ENCODE measurements around the gene HDAC7.
A peak's percentile ranks its signal among the peaks of the same experiment; 100 is the strongest.

The HDAC7 gene

DNA sequence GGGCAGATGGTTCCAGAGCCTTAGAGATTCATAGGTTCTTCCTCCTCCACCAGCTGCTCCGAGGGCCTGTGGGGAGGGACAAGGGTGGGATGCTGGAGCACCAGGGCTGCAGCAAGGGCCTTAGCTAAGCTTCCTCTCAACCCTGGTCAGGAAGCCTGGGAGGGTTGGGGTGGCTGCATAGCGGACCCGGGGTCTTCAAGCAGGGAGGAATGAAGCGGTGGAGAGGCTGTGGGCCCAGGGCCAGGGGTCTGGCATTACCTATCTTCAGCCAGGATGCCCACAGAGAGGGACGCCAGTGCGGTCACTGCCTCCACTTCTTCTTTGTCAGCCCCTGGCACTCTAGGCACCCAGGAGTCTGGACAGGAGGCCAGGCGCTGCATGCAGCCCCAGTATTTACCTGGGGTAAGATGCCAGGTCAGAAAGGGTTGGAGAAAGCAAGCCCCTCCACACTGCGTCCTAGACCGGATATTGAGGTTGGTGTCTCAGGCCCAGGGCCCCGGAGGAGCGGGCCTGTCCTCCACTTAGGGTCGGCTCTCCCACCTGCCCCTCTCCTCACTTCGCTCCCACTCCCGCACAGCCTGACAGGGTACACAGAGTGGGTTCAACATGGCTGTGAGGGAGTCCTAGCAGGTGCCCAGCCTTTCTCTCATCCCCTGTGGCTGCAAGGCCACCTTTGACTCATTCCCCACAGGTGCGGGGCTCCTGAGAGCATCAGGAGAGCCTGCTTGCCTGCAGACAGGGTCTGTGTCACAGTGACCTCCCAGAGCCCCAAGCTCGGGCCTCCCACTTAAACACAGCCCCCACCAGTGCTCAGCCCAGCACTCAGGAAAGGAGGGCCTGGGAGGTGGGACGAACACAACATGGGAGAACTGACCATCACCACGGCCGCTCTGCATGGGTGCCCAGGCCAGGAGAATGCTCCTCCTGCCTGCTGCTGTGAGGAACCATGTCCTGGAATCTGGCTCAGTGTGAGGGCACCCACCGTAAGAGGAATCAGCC, 35.6 kb downstream of the HDAC7 start:
- H3K9me3 Mint-ChIP-seq = no peaks in the 10 kb centered on the region
- peaks cover 0 to 26% of the 10 kb centered on the region in 2 donors for H3K4me1 Mint-ChIP-seq
- H3K36me3 Mint-ChIP-seq = peaks cover 43 to 61% of the 10 kb centered on the region in 2 donors
- ATAC-seq (replicated peaks) (no peak), DNase-seq (no peak)
- H3K27me3 Mint-ChIP-seq = no peaks in the 10 kb centered on the region
- H3K4me3 Mint-ChIP-seq = no peak overlapping the region
- peak overlapping the region; percentile 76 for H3K27ac Mint-ChIP-seq

- Mint-ChIP-seq H3K9me3 (no peaks in the 10 kb centered on the region), H3K27me3 (no peaks in the 10 kb centered on the region), H3K27ac (no peak overlapping the region), H3K4me3 (no peak overlapping the region), H3K36me3 (peaks cover 39 to 54% of the 10 kb centered on the region in 2 donors), H3K4me1 (peaks cover 0 to 31% of the 10 kb centered on the region in 2 donors)
- ATAC-seq (replicated peaks) (no peak), DNase-seq (no peak)
Measured at GRCh38 chr12:47783024-47783755, 36.5 kb downstream of the HDAC7 start.

DNA sequence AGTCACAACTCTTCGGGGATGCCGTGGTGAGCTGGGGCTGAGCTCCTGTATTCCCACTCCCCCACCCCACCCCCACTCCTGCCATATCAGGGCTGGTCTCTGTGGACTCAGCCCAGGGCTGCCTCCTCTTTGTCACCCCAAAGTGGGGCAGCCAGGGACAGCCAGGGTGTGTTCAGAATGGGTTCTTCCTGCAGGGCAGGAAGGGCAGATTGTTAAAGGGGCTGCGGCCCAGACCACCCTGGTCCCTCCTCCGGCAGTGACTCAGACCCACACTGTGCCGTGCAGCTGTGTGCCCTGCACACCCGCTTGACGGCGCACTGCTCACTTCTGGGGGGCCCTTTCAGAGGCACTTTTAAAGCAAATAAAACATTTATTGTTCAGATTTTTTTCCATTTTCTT, 37.3 kb downstream of the HDAC7 start:
- no peak for ATAC-seq (replicated peaks)
- H3K27ac Mint-ChIP-seq = peak overlapping the region; percentile 1
- no peak overlapping the region for H3K4me3 Mint-ChIP-seq
- H3K27me3 Mint-ChIP-seq = no peaks in the 10 kb centered on the region
- DNase-seq = no peak
- peaks cover 3 to 38% of the 10 kb centered on the region in 2 donors for H3K4me1 Mint-ChIP-seq
- no peaks in the 10 kb centered on the region for H3K9me3 Mint-ChIP-seq
- peaks cover 31 to 46% of the 10 kb centered on the region in 2 donors for H3K36me3 Mint-ChIP-seq

DNA sequence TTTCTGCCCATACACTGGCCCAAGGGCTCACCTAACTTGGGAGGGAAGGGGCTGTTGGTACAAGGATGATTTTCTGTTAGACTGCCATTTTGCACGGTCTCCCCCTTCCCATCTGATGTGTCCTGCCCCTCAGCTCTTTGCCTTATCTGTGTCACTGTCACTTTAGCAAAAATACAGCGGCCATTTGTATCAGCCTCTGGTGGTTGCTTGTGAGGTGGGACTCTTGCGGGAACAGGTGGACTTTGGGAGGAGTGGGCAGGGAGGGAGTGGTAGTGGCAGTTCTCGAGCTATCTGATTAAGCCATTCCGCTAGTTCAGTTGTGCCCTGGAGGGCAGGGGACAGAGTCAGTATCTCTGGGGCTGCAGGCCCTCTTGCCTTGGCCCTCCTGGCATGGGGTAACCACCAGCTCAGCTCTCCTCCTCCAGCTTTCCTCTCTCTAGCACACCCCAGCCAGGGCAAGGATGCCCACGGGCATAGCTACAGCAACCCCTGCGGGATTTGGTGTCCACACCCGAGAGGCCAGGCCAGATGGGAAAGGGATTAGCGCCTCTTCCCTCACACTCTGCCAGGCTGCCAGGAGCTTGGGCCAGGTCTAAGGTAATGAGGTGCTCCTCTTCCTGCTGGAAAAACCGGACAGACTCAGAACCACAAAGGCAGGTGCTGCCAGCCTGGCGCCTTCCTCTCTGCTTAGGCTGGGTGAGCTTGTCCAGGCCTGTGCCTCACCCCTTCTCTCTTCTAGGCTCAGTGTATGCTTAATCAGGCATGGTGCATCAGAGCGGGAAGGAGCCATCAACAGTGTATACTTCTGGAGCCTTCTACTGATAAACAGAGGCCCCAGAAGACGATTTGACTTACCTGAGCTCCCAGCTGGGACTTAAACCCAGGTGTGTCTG, 38.0 kb downstream of the HDAC7 start:
- H3K4me3 Mint-ChIP-seq = no peak overlapping the region
- peaks cover 8 to 45% of the 10 kb centered on the region in 2 donors for H3K4me1 Mint-ChIP-seq
- no peaks in the 10 kb centered on the region for H3K27me3 Mint-ChIP-seq
- ATAC-seq (replicated peaks) = no peak
- H3K9me3 Mint-ChIP-seq = no peaks in the 10 kb centered on the region
- DNase-seq = no peak
- peaks cover 24 to 44% of the 10 kb centered on the region in 2 donors for H3K36me3 Mint-ChIP-seq
- H3K27ac Mint-ChIP-seq = peak overlapping the region; percentile 20

GRCh38 chr12:47779943-47780504, 39.7 kb downstream of the HDAC7 start:
- Mint-ChIP-seq H3K4me1 (peaks cover 23 to 56% of the 10 kb centered on the region in 2 donors), H3K9me3 (no peaks in the 10 kb centered on the region), H3K27ac (no peak overlapping the region), H3K27me3 (no peaks in the 10 kb centered on the region), H3K36me3 (peaks cover 14 to 30% of the 10 kb centered on the region in 2 donors), H3K4me3 (no peak overlapping the region)
- no peak for ATAC-seq (replicated peaks)
- DNase-seq = no peak

- ATAC-seq (replicated peaks) (peak; percentile 88 to 91), DNase-seq (peak; percentile 83)
- Mint-ChIP-seq H3K27ac (peak overlapping the region; percentile 68), H3K4me3 (peak overlapping the region in 1 of 2 donors; percentile 54), H3K27me3 (no peaks in the 10 kb centered on the region), H3K4me1 (peaks cover 29 to 62% of the 10 kb centered on the region in 2 donors), H3K9me3 (no peaks in the 10 kb centered on the region), H3K36me3 (peaks cover 9 to 24% of the 10 kb centered on the region in 2 donors)
Measured at GRCh38 chr12:47779301-47779942, 40.3 kb downstream of the HDAC7 start.

- no peaks in the 10 kb centered on the region for H3K9me3 Mint-ChIP-seq
Measured at GRCh38 chr12:47778881-47779280, 40.8 kb downstream of the HDAC7 start.

DNA sequence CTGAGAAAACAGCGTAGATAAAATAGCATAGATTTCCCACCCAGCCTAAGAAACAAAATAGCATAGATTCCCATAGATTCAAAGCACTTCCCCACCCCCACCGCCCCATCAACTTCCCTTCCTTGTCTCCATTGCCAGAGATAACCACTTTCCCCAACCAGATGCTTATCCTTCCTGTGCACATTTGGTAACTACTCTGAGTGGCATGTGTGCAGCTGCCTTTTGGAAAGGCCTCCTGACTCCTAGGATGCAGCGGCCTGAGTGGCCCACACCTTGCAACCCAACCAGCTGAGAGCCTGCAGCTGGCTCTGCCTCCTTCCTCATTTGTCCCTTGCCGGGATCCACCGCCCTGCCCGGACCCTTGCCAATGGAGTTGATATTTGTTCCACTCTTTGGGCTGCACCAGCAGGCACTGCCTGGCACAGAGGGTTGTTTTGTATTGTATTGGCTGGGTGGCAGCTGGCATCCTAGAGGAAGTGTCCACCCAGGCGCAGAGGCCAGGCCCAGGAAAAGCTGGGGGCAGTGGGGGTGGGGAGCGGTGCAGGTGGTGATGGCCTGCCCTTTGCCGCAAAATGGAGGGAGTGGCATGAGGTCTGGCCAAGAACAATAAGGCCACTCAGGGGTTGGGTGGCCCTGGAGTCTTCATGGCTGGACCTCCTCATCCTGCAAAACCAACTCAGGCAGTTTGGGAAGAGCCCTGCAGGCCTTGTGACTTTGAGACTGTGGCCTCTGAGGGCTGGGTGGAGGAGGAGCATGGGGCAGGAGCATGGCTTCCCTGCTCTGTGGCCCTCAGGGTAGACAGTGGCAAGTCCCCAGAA, 41.8 kb downstream of the HDAC7 start:
- peak overlapping the region in 1 of 2 donors; percentile 11 for H3K4me3 Mint-ChIP-seq
- H3K27me3 Mint-ChIP-seq = no peaks in the 10 kb centered on the region
- H3K9me3 Mint-ChIP-seq = no peaks in the 10 kb centered on the region
- DNase-seq (no peak), ATAC-seq (replicated peaks) (no peak)
- H3K4me1 Mint-ChIP-seq = peaks cover 34 to 71% of the 10 kb centered on the region in 2 donors
- H3K27ac Mint-ChIP-seq = no peak overlapping the region
- peaks cover 8 to 17% of the 10 kb centered on the region in 2 donors for H3K36me3 Mint-ChIP-seq

More at GRCh38 chr12:47778881-47779280, 40.8 kb downstream of the HDAC7 start:
- ATAC-seq (replicated peaks) = no peak
- H3K36me3 Mint-ChIP-seq = peaks cover 7 to 19% of the 10 kb centered on the region in 2 donors
- no peak overlapping the region for H3K27ac Mint-ChIP-seq
- peaks cover 30 to 67% of the 10 kb centered on the region in 2 donors for H3K4me1 Mint-ChIP-seq
- no peaks in the 10 kb centered on the region for H3K27me3 Mint-ChIP-seq
- no peak overlapping the region for H3K4me3 Mint-ChIP-seq
- DNase-seq = no peak

DNA sequence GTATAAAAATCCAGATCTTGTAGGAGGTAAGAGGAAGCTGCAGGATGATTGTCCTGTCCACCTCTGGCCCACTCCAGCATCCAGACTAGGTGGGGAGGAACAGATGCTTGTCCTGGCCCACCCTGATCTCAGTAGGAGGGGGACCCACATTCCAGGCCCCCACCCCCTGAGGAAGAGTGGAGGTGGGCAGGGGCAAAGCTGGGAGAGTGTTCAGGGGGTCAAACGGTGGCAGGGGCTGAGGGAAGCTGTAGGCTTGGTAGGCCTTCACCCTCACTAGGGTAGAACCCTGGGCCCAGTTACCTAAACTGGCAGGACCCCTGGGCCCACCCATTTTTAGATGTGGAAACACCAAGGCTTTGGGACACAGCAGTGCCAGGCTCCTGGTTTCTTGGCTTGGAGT, 42.6 kb downstream of the HDAC7 start:
- peaks cover 5 to 12% of the 10 kb centered on the region in 2 donors for H3K36me3 Mint-ChIP-seq
- DNase-seq (no peak), ATAC-seq (replicated peaks) (no peak)
- H3K4me1 Mint-ChIP-seq = peaks cover 34 to 71% of the 10 kb centered on the region in 2 donors
- no peaks in the 10 kb centered on the region for H3K9me3 Mint-ChIP-seq
- no peaks in the 10 kb centered on the region for H3K27me3 Mint-ChIP-seq
- no peak overlapping the region for H3K27ac Mint-ChIP-seq
- no peak overlapping the region for H3K4me3 Mint-ChIP-seq

- ATAC-seq (replicated peaks) (no peak), DNase-seq (no peak)
- Mint-ChIP-seq H3K36me3 (peaks cover 2 to 7% of the 10 kb centered on the region in 2 donors), H3K9me3 (no peaks in the 10 kb centered on the region), H3K4me1 (peaks cover 34 to 66% of the 10 kb centered on the region in 2 donors), H3K27ac (no peak overlapping the region), H3K4me3 (no peak overlapping the region), H3K27me3 (no peaks in the 10 kb centered on the region)
Measured at GRCh38 chr12:47776471-47777143, 43.1 kb downstream of the HDAC7 start.

GRCh38 chr12:47775100-47775911, 44.4 kb downstream of the HDAC7 start:
- Mint-ChIP-seq H3K36me3 (peaks cover 0 to 2% of the 10 kb centered on the region in 2 donors), H3K4me3 (peak overlapping the region; percentile 28 to 34), H3K27me3 (no peaks in the 10 kb centered on the region), H3K4me1 (peaks cover 34 to 66% of the 10 kb centered on the region in 2 donors), H3K9me3 (no peaks in the 10 kb centered on the region), H3K27ac (peak overlapping the region; percentile 88)
- ATAC-seq (replicated peaks) (peak; percentile 22), DNase-seq (peak; percentile 24)
